DLD1 (cell line): ENCODE measurements around the gene ZNF343.
"Not testable (repeated sequence)": the region's sequence is repeated elsewhere in the genome, so short reads cannot be mapped to it uniquely, and the experiment has no call there.

ENCODE experiments used
- in situ Hi-C: cut with HindIII; loops from 2 replicates; pipeline ENCODE4 v1.10.0; 2017; ENCODE audit warnings: low sequenced_read_pairs

The ZNF343 gene

DNA sequence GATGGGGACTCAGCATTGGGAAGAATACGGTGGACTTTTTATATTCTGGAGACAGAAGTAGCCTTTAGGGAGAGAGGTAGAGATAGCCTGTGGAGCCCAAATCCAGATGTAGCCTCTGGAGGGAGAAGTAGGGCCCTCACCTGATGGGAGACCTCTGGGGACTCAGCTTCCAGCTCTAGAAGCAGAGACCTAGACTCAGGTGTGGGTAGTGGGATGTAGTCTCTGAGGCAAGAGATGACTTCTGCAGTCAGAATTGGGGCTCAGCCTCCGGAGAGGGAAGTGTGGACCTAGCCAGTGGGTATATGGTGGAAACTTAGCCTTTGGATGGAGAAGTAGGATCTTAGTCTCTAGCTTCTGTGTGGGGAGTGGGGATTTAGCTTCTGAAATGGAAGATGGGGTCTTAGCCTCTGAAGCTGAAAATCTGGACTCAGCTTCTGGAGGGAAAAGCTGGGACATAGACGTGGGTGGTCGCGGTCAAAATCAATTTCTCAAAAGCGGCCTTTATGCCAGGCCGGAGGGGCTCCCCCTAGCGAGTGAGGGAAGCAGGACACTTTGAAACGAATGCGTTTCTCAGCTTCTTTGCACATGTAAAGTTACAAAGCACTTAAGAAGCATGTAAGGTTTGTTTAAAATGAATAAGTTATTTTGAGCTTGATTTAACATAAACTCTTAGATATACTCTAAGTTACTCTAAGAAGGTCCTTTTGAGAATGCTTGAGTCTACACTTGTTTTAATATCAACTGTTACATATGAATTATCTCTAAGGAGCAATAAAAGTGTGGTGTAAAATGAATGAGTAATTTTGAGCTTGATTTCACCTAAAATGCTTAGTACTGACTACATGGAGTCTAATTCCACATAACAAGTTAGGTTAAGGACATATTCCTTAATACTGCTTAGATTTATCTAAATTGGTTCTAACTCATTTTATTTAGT, 12.9 kb upstream of the ZNF343 start:
- in situ Hi-C loops = no loop called here

DNA sequence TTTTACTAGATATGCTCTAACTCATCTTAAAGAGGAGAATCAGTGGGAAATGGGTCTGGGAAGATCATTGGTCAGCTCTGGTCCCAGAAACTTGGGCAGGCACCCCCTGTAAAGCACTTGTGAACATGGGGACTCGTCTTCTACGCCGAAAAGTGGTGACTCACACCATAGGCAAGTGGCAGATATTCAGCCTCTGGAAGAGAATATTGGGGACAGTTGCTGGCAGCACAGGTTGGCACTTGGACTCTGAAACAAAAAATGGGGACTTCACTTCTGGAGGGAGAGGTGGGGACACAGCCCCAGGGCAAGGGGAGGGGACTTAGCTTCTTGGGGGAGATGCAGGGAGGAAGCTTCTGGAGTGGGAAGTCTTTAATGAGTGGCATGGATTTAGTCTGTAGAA, 11.9 kb upstream of the ZNF343 start:
- in situ Hi-C loops = no loop called here

GRCh38 chr20:2519115-2519809, 10.5 kb upstream of the ZNF343 start:
- in situ Hi-C loops = no loop called here

- in situ Hi-C loops = no loop called here
Observed at GRCh38 chr20:2518558-2518957, 9.8 kb upstream of the ZNF343 start.

GRCh38 chr20:2518096-2518495, 9.4 kb upstream of the ZNF343 start:
- in situ Hi-C loops = no loop called here

GRCh38 chr20:2516399-2516798, 7.7 kb upstream of the ZNF343 start:
- in situ Hi-C loops = no loop called here

- in situ Hi-C loops = no loop called here
Observed at GRCh38 chr20:2515203-2515602, 6.5 kb upstream of the ZNF343 start.

- in situ Hi-C loops = no loop called here
Observed at GRCh38 chr20:2509794-2510193, 1.1 kb upstream of the ZNF343 start.

DNA sequence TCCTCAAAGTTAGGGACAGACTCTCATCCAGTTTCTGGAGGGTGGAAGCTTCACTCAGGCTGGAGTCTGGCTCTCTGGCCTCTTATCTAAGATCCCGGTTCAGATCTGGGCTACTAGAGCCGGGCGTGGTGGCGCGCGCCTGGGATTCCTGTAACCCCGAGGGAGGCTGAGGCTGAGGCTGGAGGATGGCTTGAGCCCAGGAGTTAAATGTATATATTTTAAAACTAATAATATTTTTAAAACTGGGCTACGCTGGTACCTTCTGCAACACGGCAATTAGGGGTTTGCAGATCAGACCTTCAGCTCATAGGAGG, 710 bp upstream of the ZNF343 start:
- in situ Hi-C loops = no loop called here

DNA sequence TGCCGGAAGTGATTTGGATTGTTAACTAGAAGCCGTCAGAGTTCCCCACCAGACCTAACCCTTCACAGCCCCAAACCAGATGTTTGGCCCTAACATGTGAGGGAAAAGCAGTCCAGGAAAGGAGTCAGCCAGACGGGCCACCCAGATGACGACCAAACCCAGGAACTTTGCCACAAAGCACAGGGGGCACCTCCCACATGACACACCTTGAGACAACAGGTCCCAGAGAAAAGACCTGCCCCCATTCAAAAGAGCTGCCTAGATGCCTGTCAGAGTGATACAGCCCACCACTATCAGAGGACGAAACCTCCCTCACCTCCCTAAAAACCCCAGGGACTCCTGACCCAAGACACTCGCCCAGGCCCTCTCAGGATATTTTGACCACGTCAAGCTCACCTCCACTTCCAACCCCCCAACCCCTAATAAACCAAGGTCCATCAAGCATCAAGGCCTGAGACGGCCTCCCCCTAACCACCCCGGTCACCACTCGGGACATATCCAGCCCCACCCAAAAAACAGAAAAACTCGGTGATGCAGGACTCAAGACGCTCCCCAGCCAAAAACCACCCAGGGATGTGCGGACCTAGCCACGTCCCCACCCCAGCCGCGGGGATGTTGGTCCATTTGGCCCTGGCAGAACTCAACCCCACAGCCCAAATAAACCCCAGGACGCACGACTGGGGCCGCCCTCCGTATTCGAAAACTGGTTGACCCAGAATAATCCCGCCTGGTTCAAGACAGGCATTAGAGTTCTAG, 662 bp downstream of the ZNF343 start:
- in situ Hi-C loops = no loop called here

GRCh38 chr20:2507464-2507863, 1.3 kb downstream of the ZNF343 start:
- in situ Hi-C loops = no loop called here

DNA sequence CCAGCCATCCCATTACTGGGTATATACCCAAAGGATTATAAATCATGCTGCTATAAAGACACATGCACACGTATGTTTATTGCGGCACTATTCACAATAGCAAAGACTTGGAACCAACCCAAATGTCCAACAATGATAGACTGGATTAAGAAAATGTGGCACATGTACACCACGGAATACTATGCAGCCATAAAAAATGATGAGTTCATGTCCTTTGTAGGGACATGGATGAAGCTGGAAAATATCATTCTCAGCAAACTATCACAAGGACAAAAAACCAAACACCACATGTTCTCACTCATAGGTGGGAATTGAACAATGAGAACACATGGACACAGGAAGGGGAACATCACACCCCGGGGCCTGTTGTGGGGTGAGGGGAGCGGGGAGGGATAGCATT, 2.3 kb downstream of the ZNF343 start:
- in situ Hi-C loops = not testable (repeated sequence)

DNA sequence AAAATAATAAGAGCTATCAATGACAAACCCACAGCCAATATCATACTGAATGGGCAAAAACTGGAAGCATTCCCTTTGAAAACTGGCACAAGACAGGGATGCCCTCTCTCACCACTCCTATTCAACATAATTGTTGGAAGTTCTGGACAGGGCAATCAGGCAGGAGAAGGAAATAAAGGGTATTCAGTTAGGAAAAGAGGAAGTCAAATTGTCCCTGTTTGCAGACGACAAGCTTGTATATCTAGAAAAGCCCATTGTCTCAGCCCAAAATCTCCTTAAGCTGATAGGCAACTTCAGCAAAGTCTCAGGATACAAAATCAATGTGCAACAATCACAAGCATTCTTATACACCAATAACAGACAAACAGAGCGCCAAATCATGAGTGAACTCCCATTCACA, 3.9 kb downstream of the ZNF343 start:
- in situ Hi-C loops = not testable (repeated sequence)

DNA sequence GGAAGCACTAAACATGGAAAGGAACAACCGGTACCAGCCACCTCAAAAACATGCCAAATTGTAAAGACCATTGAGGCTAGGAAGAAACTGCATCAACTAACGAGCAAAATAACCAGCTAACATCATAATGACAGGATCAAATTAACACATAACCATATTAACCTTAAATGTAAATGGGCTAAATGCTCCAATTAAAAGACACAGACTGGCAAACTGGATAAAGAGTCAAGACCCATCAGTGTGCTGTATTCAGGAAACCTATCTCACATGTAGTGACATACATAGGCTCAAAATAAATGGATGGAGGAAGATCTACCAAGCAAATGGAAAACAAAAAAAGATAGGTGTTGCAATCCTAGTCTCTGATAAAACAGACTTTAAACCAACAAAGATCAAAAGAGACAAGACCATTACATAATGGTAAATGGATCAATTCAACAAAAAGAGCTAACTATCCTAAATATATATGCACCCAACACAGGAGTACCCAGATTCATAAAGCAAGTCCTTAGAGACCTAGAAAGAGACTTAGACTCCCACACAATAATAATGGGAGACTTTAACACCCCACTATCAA, 5.8 kb downstream of the ZNF343 start:
- in situ Hi-C loops = not testable (repeated sequence)

DNA sequence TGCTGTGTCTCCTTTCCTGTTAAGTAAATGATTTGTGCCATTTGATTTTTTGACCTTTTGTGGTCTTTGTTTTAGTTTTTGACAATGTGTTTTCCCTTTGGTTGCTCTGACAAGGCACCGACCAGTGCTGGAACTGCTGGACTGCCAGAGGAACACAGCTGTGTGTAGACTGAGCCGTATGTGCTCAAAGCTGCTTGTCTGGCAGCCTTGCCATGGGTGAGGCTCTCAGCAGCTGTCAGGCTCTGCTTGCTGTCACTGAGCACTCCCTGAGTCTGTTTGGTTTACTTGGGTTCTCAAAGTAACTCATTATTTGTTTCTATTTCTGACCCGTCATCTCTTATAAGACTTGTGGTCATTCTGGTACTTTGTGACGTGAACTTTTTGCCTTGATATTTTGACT, 23.1 kb downstream of the ZNF343 start:
- in situ Hi-C loops = no loop called here

- in situ Hi-C loops = no loop called here
Observed at GRCh38 chr20:2485080-2485479, 23.6 kb downstream of the ZNF343 start.

DNA sequence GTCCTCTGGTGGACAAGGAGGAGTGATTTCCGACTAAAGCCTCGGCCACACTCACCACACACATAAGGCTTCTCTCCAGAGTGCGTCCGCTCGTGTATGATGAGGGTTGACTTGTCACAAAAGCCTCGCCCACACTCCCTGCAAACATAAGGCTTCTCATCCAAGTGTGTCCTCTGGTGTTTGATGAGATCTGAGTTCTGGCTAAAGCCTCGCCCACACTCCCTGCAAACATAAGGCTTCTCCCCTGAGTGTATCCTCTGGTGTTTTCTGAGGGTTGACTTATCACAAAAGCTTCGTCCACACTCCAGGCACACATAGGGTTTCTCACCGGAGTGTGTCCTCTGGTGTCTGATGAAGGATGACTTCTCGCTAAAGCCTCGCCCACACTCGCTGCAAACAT, 25.2 kb downstream of the ZNF343 start:
- in situ Hi-C loops = no loop called here

GRCh38 chr20:2480381-2480780, 28.3 kb downstream of the ZNF343 start:
- in situ Hi-C loops = no loop called here

- in situ Hi-C loops = no loop called here
Observed at GRCh38 chr20:2476742-2477615, 31.7 kb downstream of the ZNF343 start.
